ENCODE results near the gene PACSIN1. TPM values are rescaled to one million over a fixed set of nuclear protein-coding genes. Genes with fewer than 3 reads are reported as not detected.

PACSIN1 gene
- total RNA-seq, 4 donors from 2014 or later, result 0.28 TPM; not detected in 3

- Histone ChIP-seq H3K9me3 (no peaks in the 10 kb centered on the region), H3K27ac (no peak overlapping the region), H3K27me3 (no peaks in the 10 kb centered on the region), H3K4me3 (no peak overlapping the region), H3K36me3 (no peaks in the 10 kb centered on the region), H3K4me1 (no peaks in the 10 kb centered on the region)
- no peak for TF ChIP-seq POLR2A (IDR thresholded peaks at IDR 0.05)
- no peak for TF ChIP-seq CTCF (IDR thresholded peaks at IDR 0.05)
- intact Hi-C loops (cut with DNase I; ENCODE audit: low total_unique reads), result no loop called here
- no peak for DNase-seq
Measured at GRCh38 chr6:34530753-34531365, 65.0 kb downstream of the PACSIN1 start.

GRCh38 chr6:34531580-34532201 is 65.8 kb downstream of the PACSIN1 start:
- Histone ChIP-seq H3K9me3 (no peaks in the 10 kb centered on the region), H3K27ac (no peak overlapping the region), H3K36me3 (no peaks in the 10 kb centered on the region), H3K27me3 (no peaks in the 10 kb centered on the region), H3K4me3 (no peak overlapping the region), H3K4me1 (no peaks in the 10 kb centered on the region)
- intact Hi-C loops (cut with DNase I; ENCODE audit: low total_unique reads), result no loop called here
- TF ChIP-seq POLR2A (IDR thresholded peaks at IDR 0.05) (peak in 1 of 2 donors; percentile 39), CTCF (IDR thresholded peaks at IDR 0.05) (no peak)
- DNase-seq, result peak; percentile 56 to 67

- Histone ChIP-seq H3K4me1 (no peaks in the 10 kb centered on the region), H3K27me3 (no peaks in the 10 kb centered on the region), H3K27ac (no peak overlapping the region), H3K4me3 (no peak overlapping the region), H3K9me3 (no peaks in the 10 kb centered on the region), H3K36me3 (no peaks in the 10 kb centered on the region)
- intact Hi-C loops (cut with DNase I; ENCODE audit: low total_unique reads), result no loop called here
- TF ChIP-seq CTCF (IDR thresholded peaks at IDR 0.05) (no peak), POLR2A (IDR thresholded peaks at IDR 0.05) (no peak)
- no peak for DNase-seq
Measured at GRCh38 chr6:34532230-34532629, 66.4 kb downstream of the PACSIN1 start.

- TF ChIP-seq POLR2A (IDR thresholded peaks at IDR 0.05) (no peak), CTCF (IDR thresholded peaks at IDR 0.05) (no peak)
- Histone ChIP-seq H3K9me3 (no peaks in the 10 kb centered on the region), H3K4me3 (no peak overlapping the region), H3K36me3 (no peaks in the 10 kb centered on the region), H3K27me3 (no peaks in the 10 kb centered on the region), H3K4me1 (no peaks in the 10 kb centered on the region), H3K27ac (no peak overlapping the region)
- DNase-seq, result no peak
- intact Hi-C loops (cut with DNase I; ENCODE audit: low total_unique reads), result no loop called here
Measured at GRCh38 chr6:34534146-34534545, 68.3 kb downstream of the PACSIN1 start.

- Histone ChIP-seq H3K27ac (no peak overlapping the region), H3K27me3 (no peaks in the 10 kb centered on the region), H3K9me3 (no peaks in the 10 kb centered on the region), H3K4me1 (no peaks in the 10 kb centered on the region), H3K4me3 (no peak overlapping the region), H3K36me3 (no peaks in the 10 kb centered on the region)
- intact Hi-C loops (cut with DNase I; ENCODE audit: low total_unique reads), result no loop called here
- TF ChIP-seq CTCF (IDR thresholded peaks at IDR 0.05), result no peak
- DNase-seq, result no peak
Measured at GRCh38 chr6:34534656-34535055, 68.8 kb downstream of the PACSIN1 start.
